CD14-positive monocyte (primary cell): Measurements from ENCODE around the gene GPATCH2. TPM values are rescaled to one million over a fixed set of nuclear protein-coding genes. Genes with fewer than 3 reads are reported as not detected.
A peak's percentile ranks its signal among the peaks of the same experiment; 100 is the strongest.

Source experiments
- DNase-seq, 3 donors: peaks; one replicate each; pipeline ENCODE4 v3.0.0-alpha.2; 2011 to 2022
- H2AFZ ChIP-seq: 2 replicates; pipeline ENCODE4 v1.6.0; 2012; ENCODE audit warnings: mild to moderate bottlenecking, low read depth, low read length, inconsistent platforms; ENCODE audit not compliant: insufficient read depth, poor library complexity, severe bottlenecking
- H3K27ac ChIP-seq, 2 donors: 1 replicate in 1 of 2; 2 replicates in 1 of 2; pipeline ENCODE4 v1.5.1; 2012 to 2013; ENCODE audit warnings: low read length in 2 of 2, control low read depth in 1 of 2, inconsistent platforms in 1 of 2, low read depth in 1 of 2, mild to moderate bottlenecking in 1 of 2
- H3K27me3 ChIP-seq, 2 donors: one replicate each; pipeline versions ENCODE4 v1.6.0 to v1.6.1; 2011 to 2013; ENCODE audit warnings: low read length in 2 of 2; ENCODE audit not compliant: control insufficient read depth in 2 of 2, insufficient read depth in 2 of 2
- H3K36me3 ChIP-seq, 2 donors: replicated peaks in 1 of 2; 1 replicate in 1 of 2; 2 replicates in 1 of 2; pipeline versions ENCODE4 v1.5.1 to v1.6.1; 2012 to 2013; ENCODE audit warnings: low read length in 2 of 2, control low read depth in 1 of 2, inconsistent platforms in 1 of 2, mild to moderate bottlenecking in 1 of 2; ENCODE audit not compliant: insufficient read depth in 2 of 2, control insufficient read depth in 1 of 2
- H3K4me1 ChIP-seq, 2 donors: 1 replicate in 1 of 2; 2 replicates in 1 of 2; pipeline versions ENCODE4 v1.5.1 to v1.6.1; 2012 to 2013; ENCODE audit warnings: low read length in 2 of 2, control low read depth in 1 of 2, inconsistent platforms in 1 of 2, mild to moderate bottlenecking in 1 of 2, moderate library complexity in 1 of 2; ENCODE audit not compliant: insufficient read depth in 2 of 2, control insufficient read depth in 1 of 2
- H3K4me2 ChIP-seq: replicated peaks from 2 replicates; pipeline ENCODE3; 2012; ENCODE audit warnings: low read length, moderate library complexity, mild to moderate bottlenecking; ENCODE audit not compliant: poor library complexity, severe bottlenecking; ENCODE audit errors: extremely low read depth
- H3K4me3 ChIP-seq, 3 experiments: fragments of 200-600 bp in 1 of 3; sonication (generic) in 1 of 3; replicated peaks in 1 of 3; 1 replicate in 2 of 3; 2 replicates in 1 of 3; pipeline ENCODE4 v1.5.1; 2011 to 2013; ENCODE audit warnings: low read length in 3 of 3, mild to moderate bottlenecking in 3 of 3, control low read depth in 2 of 3, low read depth in 2 of 3, inconsistent platforms in 1 of 3, moderate library complexity in 1 of 3
- H3K79me2 ChIP-seq: 2 replicates; pipeline ENCODE4 v1.6.0; 2012; ENCODE audit warnings: mild to moderate bottlenecking, control low read depth, inconsistent platforms, low read length, moderate library complexity; ENCODE audit not compliant: insufficient read depth
- H3K9ac ChIP-seq: 2 replicates; pipeline ENCODE4 v1.6.0; 2017; ENCODE audit warnings: low read length, mild to moderate bottlenecking; ENCODE audit not compliant: insufficient read depth, poor library complexity, severe bottlenecking
- H3K9me3 ChIP-seq, 2 donors: replicated peaks in 1 of 2; 1 replicate in 1 of 2; 2 replicates in 1 of 2; pipeline versions ENCODE4 v1.5.1 to v1.6.1; 2012 to 2013; ENCODE audit warnings: low read length in 2 of 2, control low read depth in 1 of 2; ENCODE audit not compliant: control insufficient read depth in 1 of 2, insufficient read depth in 1 of 2
- H4K20me1 ChIP-seq: 2 replicates; pipeline ENCODE4 v1.6.0; 2012; ENCODE audit warnings: mild to moderate bottlenecking, low read length, control low read depth, moderate library complexity; ENCODE audit not compliant: insufficient read depth
- H3K27ac Mint-ChIP-seq, 7 donors: one replicate each; pipeline ENCODE4 v1.8.0; 2020; ENCODE audit warnings: mild to moderate bottlenecking in 7 of 7, mixed read lengths in 7 of 7, moderate library complexity in 6 of 7, inconsistent platforms in 2 of 7
- H3K27me3 Mint-ChIP-seq, 3 donors: one replicate each; pipeline ENCODE4 v1.8.0; 2021 to 2022; ENCODE audit warnings: low read depth in 3 of 3, mild to moderate bottlenecking in 3 of 3, mixed read lengths in 3 of 3, moderate library complexity in 3 of 3, inconsistent platforms in 1 of 3
- H3K36me3 Mint-ChIP-seq, 2 donors: one replicate each; pipeline ENCODE4 v1.8.0; 2020; ENCODE audit warnings: mixed read lengths in 2 of 2, inconsistent platforms in 1 of 2, mild to moderate bottlenecking in 1 of 2
- H3K4me1 Mint-ChIP-seq: one replicate; pipeline ENCODE4 v1.8.0; 2020; ENCODE audit warnings: mild to moderate bottlenecking, mixed read lengths
- H3K4me3 Mint-ChIP-seq, 2 donors: one replicate each; pipeline ENCODE4 v1.8.0; 2020; ENCODE audit warnings: mild to moderate bottlenecking in 2 of 2, mixed read lengths in 2 of 2, moderate library complexity in 1 of 2
- H3K9me3 Mint-ChIP-seq, 7 donors: one replicate each; pipeline ENCODE4 v1.8.0; 2020 to 2022; ENCODE audit warnings: mixed read lengths in 7 of 7, mild to moderate bottlenecking in 6 of 7, moderate library complexity in 6 of 7, inconsistent platforms in 2 of 7
- WGBS: methylation state at CpG from one replicate; pipeline ENCODE4 v1.1.5; 2013; ENCODE audit warnings: missing lambda C conversion rate; ENCODE audit not compliant: insufficient coverage; 5-methylcytosine and 5-hydroxymethylcytosine counted together
- intact Hi-C, 2 donors: fragments of 100-400 bp; cut with micrococcal nuclease; formaldehyde crosslinking; loops; one replicate each; pipeline versions ENCODE4 v1.15.0 to v1.15.1; 2023
- polyA plus RNA-seq, 3 donors: library from polyadenylated mRNA; depleted of rRNA in 1 of 3; unstranded in 2 of 3; stranded (reverse) in 1 of 3; fragments of 300-500 nt in 2 of 3; fragments of >200 nt in 1 of 3; fragmentation: Illumina TruSeq in 2 of 3; gene quantifications; 1 replicate in 2 of 3; 2 replicates in 1 of 3; pipeline ENCODE4 v1.2.3, GENCODE V29; 2012 to 2021
- TF ChIP-seq, protein P1 (sequence below): fragments of 200-600 bp; IDR thresholded peaks from one replicate; pipeline ENCODE4 v1.8.0; 2022; ENCODE audit warnings: antibody characterized with exemption, mild to moderate bottlenecking

Gene GPATCH2
- polyA plus RNA-seq, 3 donors = 1.8 to 3.4 (median 1.9) TPM

DNA sequence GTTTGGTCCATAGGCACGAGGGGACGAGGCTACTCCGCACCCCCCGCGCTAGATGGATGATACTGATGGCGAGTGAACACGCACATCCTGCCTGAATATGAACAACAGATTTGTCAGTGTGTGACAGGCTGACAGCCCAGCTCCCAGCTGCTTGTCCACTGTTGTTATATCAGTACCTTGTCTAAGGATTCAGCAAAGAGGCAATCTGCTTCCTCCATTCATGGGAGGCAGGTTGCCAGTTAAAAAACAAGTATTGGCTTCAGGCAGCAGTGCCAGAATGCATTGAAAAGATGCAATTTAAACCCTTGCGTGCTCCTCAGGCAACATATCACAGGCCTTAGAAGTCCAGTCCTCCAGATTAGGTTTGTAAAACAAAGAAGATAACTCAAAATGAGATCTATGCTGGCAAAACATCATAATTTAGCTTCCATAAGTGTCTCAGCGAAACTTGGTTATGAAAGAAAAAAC lies 223.3 kb downstream of the GPATCH2 start:
- H3K27ac ChIP-seq = no peak overlapping the region
- TF ChIP-seq, protein P1, sequence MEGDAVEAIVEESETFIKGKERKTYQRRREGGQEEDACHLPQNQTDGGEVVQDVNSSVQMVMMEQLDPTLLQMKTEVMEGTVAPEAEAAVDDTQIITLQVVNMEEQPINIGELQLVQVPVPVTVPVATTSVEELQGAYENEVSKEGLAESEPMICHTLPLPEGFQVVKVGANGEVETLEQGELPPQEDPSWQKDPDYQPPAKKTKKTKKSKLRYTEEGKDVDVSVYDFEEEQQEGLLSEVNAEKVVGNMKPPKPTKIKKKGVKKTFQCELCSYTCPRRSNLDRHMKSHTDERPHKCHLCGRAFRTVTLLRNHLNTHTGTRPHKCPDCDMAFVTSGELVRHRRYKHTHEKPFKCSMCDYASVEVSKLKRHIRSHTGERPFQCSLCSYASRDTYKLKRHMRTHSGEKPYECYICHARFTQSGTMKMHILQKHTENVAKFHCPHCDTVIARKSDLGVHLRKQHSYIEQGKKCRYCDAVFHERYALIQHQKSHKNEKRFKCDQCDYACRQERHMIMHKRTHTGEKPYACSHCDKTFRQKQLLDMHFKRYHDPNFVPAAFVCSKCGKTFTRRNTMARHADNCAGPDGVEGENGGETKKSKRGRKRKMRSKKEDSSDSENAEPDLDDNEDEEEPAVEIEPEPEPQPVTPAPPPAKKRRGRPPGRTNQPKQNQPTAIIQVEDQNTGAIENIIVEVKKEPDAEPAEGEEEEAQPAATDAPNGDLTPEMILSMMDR = no peak
- no peaks in the 10 kb centered on the region for H3K36me3 ChIP-seq
- Mint-ChIP-seq H3K4me1 (no peaks in the 10 kb centered on the region), H3K9me3 (peaks cover 0 to 10% (median 7%) of the 10 kb centered on the region in 7 donors), H3K36me3 (no peaks in the 10 kb centered on the region), H3K4me3 (no peak overlapping the region), H3K27me3 (no peaks in the 10 kb centered on the region), H3K27ac (no peak overlapping the region)
- H2AFZ ChIP-seq = no peak overlapping the region
- H3K4me3 ChIP-seq = no peak overlapping the region
- H3K9ac ChIP-seq = no peak overlapping the region
- no peaks in the 10 kb centered on the region for H3K4me1 ChIP-seq
- no peak for DNase-seq
- H3K79me2 ChIP-seq = no peaks in the 10 kb centered on the region
- H4K20me1 ChIP-seq = no peaks in the 10 kb centered on the region
- H3K9me3 ChIP-seq = no peaks in the 10 kb centered on the region
- no peak overlapping the region for H3K4me2 ChIP-seq
- H3K27me3 ChIP-seq = no peaks in the 10 kb centered on the region
- 94% methylated on average over 7 of the region's 9 CpGs for WGBS
- intact Hi-C loops = no loop called here

DNA sequence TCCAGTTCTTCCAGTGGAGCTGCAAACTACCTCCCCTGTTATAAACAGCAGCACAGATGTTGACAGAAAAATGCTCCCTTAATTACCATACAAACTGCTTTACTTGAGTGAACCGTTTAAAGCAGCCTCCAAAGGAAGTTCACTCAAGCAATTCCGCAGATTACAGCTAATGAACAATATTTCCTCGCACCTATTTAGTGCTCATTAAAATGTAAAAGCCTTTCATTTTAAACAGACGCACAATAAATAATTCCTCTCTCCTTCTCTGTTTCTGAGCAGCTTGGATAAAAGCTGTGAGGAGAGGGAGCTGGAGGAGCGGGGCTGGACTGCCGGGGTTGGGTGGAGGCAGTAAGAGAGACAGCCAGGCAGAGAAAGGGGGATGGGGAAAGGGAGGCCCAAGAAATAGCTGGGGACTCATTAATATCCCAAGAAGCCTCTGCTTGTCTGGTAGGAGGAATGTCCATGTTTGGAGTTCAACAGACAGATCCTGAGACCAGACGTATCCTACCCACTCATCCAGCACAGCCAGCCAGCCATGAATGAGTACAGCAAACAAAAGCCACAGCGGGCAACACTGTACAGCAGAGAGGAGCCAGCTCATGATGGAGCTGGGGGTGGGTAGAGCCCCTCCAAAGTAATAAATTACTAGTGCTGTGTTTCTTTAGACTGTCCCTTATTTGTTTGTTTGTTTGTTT lies 227.7 kb downstream of the GPATCH2 start:
- intact Hi-C loops = no loop called here
- no peaks in the 10 kb centered on the region for H3K36me3 ChIP-seq
- H3K4me1 ChIP-seq = no peaks in the 10 kb centered on the region
- DNase-seq = no peak
- WGBS = 50% methylated on average over 2 of the region's 8 CpGs
- Mint-ChIP-seq H3K4me3 (no peak overlapping the region), H3K9me3 (peaks cover 0 to 8% (median 6%) of the 10 kb centered on the region in 7 donors), H3K27me3 (no peaks in the 10 kb centered on the region), H3K4me1 (no peaks in the 10 kb centered on the region), H3K36me3 (no peaks in the 10 kb centered on the region), H3K27ac (peak overlapping the region in 1 of 7 donors; percentile 1)
- no peak overlapping the region for H3K4me2 ChIP-seq
- H3K9ac ChIP-seq = no peak overlapping the region
- H2AFZ ChIP-seq = no peak overlapping the region
- no peaks in the 10 kb centered on the region for H4K20me1 ChIP-seq
- H3K79me2 ChIP-seq = no peaks in the 10 kb centered on the region
- no peak overlapping the region for H3K4me3 ChIP-seq
- TF ChIP-seq, protein P1 = no peak
- no peaks in the 10 kb centered on the region for H3K9me3 ChIP-seq
- no peaks in the 10 kb centered on the region for H3K27me3 ChIP-seq
- no peak overlapping the region for H3K27ac ChIP-seq
